GM12864 (cell line): ENCODE measurements around the gene KCTD21.
"Not testable (repeated sequence)": the region's sequence is repeated elsewhere in the genome, so short reads cannot be mapped to it uniquely, and the experiment has no call there.

Source experiments
- DNase-seq: peaks from one replicate; pipeline ENCODE4 v3.0.0-alpha.2; 2011; ENCODE audit warnings: low read depth
- H3K4me3 ChIP-seq: 2 replicates; pipeline ENCODE4 v1.5.1; 2011; ENCODE audit warnings: mild to moderate bottlenecking, low read depth, low read length, control low read depth
- CTCF ChIP-seq: IDR thresholded peaks from 2 replicates; pipeline ENCODE4 v1.5.1; 2011; ENCODE audit warnings: low read depth, mild to moderate bottlenecking, moderate library complexity, low read length, control low read depth, inconsistent platforms; ENCODE audit errors: missing control alignments

KCTD21 gene

GRCh38 chr11:78188286-78189173 is at the start of gene KCTD21, which contains the start of gene USP35:
TSS of gene KCTD21 (minus strand) at chr11:78188626. CDS start at chr11:78174554, 14,072 bp downstream.
TSS of gene USP35 (plus strand) at chr11:78188919. CDS start at chr11:78196246, 7,327 bp downstream.
- no peak for TF ChIP-seq CTCF
- peak within 1 kb of the TSS; percentile 64 for H3K4me3 ChIP-seq
- DNase-seq, result peak; percentile 87

DNA sequence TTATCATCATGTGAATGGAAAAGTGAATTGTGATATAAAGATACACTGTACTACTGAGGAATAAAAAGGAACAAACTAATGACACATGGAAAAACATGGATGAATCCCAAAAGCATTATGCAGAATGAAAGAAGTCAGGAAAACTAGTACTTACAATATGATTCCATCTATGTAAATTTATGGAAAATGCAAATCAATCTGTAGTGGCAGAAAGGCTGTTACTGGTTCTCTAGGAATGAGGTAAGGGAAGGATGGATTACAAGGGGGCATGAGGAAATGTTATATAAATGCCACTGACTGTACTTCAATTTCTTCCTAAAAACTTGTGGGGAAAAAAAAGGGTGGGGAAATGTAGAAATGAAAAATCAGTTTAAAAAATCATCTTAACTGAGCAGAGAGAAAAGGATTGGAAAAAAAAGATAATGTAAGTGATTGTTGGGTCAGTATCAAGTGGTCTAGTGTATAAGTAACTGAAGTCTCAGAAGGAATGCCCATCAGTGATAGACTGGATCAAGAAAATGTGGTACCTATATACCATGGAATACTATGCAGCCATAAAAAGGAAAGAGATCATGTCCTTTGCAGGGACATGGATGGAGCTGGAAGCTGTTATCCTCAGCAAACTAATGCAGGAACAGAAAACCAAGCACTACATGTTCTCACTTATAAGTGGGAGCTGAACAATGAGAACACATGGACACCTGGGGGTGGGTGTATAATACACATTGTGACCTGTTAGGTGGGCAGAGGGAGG is 49.0 kb upstream of the KCTD21 start:
- TF ChIP-seq CTCF, result no peak
- no peak overlapping the region for H3K4me3 ChIP-seq
- no peak for DNase-seq

DNA sequence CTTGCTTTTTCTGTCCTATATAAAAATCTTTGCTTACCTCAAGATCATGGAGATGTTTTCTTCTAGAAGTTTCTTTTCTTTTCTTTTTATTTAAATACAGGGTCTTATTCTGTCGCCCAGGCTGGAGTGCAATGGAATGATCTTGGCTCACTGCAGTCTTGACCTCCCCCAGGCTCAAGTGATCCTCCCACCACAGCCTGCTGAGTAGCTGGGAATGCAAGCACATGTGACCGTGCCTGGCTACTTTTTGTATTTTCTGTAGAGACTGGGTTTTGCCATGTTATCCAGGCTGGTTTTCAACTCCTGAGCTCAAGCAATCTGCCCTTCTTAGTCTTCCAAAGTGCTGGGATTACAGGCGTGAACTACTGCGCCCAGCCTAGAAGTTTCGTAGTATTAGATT is 45.6 kb upstream of the KCTD21 start:
- DNase-seq, result no peak
- no peak overlapping the region for H3K4me3 ChIP-seq
- TF ChIP-seq CTCF, result no peak

DNA sequence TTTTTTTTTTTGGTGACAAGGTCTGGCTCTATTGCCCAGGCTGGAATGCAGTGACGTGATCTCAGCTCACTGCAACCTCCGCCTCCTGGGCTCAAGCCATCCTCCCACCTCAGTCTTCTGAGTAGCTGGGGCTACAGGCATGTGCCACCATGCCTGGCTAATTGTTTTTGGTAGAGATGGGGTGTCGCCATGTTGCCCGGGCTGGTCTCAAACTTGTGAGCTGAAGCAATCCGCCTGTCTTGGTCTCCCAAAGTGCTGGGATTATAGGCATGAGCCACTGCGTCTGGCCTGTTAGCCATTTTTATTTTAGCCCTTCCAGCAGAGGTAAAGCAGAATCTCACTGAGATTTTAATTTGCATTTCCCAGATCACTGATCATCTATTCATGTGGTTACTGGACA is 44.6 kb upstream of the KCTD21 start:
- DNase-seq, H3K4me3 ChIP-seq: not testable (repeated sequence)

DNA sequence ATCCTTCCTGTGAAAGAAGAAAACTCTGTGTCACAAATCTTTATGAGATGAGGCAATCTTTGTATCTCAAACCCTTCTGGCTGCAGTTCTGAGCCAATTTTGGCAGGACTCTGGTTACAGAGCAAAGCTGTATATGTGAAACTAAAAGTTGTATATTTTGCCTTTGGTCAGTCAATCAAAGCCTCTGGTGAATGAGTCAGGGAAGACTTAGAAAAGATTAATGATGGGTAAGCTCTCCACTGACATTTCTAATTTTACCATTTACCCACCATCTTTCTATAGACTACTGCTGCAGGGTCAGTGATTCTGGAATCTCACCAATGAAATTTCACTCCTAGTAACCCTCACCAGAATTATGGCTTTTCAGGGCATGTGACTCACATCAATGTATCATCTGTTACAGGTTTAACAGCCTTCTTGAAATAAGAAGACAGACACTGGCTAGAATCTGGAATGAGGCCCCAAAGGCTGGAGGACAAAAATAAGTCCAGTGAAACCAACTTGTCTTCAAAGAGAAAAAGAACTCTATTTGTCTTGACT is 43.6 kb upstream of the KCTD21 start:
- no peak for DNase-seq
- no peak overlapping the region for H3K4me3 ChIP-seq
- no peak for TF ChIP-seq CTCF

DNA sequence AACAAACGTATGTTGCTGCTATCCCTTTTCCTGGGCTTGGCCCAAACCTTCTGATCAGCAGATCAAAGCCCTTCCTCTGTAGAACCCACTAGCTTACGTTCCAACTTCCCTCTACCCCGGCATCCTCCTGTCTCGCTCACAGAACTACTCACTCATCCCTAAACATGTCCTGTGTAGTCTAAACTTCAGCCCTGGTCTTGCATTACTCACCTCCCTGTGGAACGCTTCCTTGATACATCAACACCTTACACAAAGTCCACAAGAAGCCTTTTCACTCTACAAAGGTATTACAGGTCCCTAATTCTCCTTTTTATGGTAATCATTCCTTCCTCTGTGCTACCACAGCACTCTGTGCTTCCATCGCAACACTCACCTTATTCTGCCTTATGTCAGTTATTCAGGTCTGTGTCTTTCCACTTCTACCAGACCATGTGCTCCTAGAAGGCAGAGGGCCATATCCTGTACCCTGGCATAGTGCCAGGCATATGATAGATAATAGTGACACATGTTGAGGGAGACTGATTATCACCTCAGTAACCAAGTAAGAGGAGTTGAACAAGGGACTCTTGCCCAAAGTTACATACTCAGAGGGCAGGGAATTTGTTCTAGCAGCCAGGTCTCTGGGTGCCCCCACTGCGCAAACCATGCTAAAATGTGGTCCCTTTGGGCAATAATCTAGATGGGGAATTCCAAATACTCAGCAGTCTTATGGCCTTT is 41.9 kb upstream of the KCTD21 start:
- no peak for TF ChIP-seq CTCF
- no peak for DNase-seq
- H3K4me3 ChIP-seq, result no peak overlapping the region

GRCh38 chr11:78229106-78229505 is 40.7 kb upstream of the KCTD21 start:
- DNase-seq, result no peak
- TF ChIP-seq CTCF, result no peak
- no peak overlapping the region for H3K4me3 ChIP-seq
